ENCODE data around the gene RASSF8.

The RASSF8 gene

DNA sequence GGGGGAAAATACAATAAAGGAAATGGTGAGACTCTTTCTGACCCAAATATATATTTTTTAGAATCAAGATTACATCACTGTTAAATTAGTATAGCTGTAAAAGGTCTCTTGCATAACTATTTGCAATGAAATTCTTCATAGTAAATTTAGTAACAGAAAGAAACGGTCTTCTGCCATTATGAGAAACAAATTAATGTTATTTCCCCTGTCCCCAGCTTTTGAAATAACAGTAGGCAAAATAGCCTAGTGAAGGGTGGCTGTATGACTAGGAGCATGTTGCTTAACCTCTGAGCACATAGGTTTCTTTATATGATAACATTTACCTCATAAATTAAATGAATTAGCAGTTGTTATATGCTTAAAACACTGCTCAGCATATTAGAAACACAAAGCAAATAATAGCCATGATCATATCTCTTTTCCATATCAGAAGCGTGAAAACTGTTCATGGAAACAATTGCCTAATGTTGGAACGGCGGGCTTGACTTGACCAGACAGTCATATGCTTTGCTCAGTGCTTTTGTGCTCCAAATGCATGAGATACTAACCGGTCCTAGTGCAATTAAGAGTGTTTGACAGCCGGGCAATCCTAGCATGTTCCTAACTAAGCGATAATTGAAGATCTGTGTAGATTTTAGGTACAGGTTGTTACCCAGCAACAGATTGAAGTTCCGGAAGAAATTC, 142.3 kb downstream of the RASSF8 start:
- DNase-seq (ENCODE audit: low spot score): no peak
- TF ChIP-seq, protein P1, sequence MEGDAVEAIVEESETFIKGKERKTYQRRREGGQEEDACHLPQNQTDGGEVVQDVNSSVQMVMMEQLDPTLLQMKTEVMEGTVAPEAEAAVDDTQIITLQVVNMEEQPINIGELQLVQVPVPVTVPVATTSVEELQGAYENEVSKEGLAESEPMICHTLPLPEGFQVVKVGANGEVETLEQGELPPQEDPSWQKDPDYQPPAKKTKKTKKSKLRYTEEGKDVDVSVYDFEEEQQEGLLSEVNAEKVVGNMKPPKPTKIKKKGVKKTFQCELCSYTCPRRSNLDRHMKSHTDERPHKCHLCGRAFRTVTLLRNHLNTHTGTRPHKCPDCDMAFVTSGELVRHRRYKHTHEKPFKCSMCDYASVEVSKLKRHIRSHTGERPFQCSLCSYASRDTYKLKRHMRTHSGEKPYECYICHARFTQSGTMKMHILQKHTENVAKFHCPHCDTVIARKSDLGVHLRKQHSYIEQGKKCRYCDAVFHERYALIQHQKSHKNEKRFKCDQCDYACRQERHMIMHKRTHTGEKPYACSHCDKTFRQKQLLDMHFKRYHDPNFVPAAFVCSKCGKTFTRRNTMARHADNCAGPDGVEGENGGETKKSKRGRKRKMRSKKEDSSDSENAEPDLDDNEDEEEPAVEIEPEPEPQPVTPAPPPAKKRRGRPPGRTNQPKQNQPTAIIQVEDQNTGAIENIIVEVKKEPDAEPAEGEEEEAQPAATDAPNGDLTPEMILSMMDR (IDR thresholded peaks at IDR 0.05; ENCODE audit: extremely low read depth, missing control alignments): no peak

- TF ChIP-seq, protein P1 (IDR thresholded peaks at IDR 0.05; ENCODE audit: extremely low read depth, missing control alignments): no peak
- DNase-seq (ENCODE audit: low spot score): no peak
Measured at GRCh38 chr12:26101350-26101734, 142.9 kb downstream of the RASSF8 start.

DNA sequence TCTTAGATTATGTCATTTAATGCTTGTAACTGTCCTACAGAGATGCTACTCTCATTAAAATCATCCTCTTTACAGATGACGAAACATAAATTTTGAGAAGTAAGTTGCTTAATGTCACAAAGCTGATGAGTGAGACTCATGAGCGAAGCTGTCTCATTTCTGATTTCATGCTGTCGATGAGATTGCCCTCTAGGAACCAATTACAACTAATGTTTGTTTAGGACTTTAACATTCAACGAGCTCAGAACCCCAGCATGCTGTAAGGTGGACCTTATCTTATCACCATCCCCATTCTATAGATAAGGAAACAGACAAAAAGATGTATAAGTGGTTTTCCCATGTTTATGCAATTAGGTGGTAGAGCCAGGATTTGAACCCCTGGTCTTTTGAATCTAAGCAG, 143.3 kb downstream of the RASSF8 start:
- TF ChIP-seq, protein P1 (IDR thresholded peaks at IDR 0.05; ENCODE audit: extremely low read depth, missing control alignments): no peak
- no peak for DNase-seq (ENCODE audit: low spot score)

DNA sequence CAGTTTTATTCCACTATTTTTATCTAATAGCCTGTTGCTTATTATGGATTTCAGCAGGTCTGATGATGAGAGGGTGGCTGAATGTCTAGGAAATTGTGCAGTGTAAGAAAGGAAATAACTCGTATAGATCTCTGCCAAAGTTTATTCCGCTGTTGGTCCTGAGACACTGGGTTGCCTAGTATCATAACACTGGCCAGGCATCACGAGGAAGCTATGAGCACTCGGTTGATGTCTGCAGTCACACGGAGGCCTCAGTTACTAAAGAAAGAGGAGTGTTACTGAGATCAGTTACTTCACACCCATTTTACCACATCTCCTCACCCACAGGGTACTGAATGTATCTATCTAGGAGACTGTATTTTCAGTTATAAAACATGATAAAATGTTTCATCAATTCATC, 144.5 kb downstream of the RASSF8 start:
- TF ChIP-seq, protein P1 (IDR thresholded peaks at IDR 0.05; ENCODE audit: extremely low read depth, missing control alignments): no peak

GRCh38 chr12:26106347-26106746, 147.9 kb downstream of the RASSF8 start:
- TF ChIP-seq, protein P1 (IDR thresholded peaks at IDR 0.05; ENCODE audit: extremely low read depth, missing control alignments): no peak
- DNase-seq (ENCODE audit: low spot score): no peak

More for the DNA sequence above, 144.5 kb downstream of the RASSF8 start:
- no peak for DNase-seq (ENCODE audit: low spot score)

GRCh38 chr12:26108915-26109314, 150.4 kb downstream of the RASSF8 start:
- DNase-seq (ENCODE audit: low spot score): no peak
- TF ChIP-seq, protein P1 (IDR thresholded peaks at IDR 0.05; ENCODE audit: extremely low read depth, missing control alignments): no peak

- TF ChIP-seq, protein P1 (IDR thresholded peaks at IDR 0.05; ENCODE audit: extremely low read depth, missing control alignments): no peak
- DNase-seq (ENCODE audit: low spot score): no peak
Measured at GRCh38 chr12:26109343-26109881, 150.9 kb downstream of the RASSF8 start.

All from GM20000 (cell line).